ENCODE measurements around the gene ASB3.

DNA sequence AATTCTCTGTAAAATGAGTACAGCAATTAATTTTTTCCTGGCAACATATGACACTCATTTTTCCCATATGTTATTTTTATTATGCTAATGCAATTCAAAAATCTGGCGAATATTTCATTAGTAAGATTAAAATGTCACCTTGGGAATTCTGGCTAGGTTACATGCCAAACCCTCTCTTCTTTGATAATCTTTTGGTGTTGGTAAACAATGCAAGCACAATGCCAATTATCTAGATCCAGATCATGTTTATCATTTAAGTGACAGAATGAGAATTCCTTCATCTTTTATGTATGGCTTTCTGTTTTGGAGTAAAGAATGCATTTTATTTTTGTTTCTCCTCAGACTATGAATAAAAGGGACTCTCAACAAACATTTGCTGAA is 39.3 kb upstream of the ASB3 start:
- TF ChIP-seq CTCF (conservative IDR thresholded peaks at IDR 0.05; ENCODE audit: low read length) (no peak), EZH2phosphoT487 (IDR thresholded peaks at IDR 0.05; ENCODE audit: borderline replicate concordance, low read depth, low read length) (no peak)

Data from OCI-LY7 (cell line).